Jurkat, Clone E6-1 (cell line): ENCODE data around the gene RXFP2.

Source experiments
- DNase-seq: peaks from one replicate; pipeline ENCODE4 v3.0.0-alpha.2; 2011; ENCODE audit warnings: low read depth, low spot score
- H3K4me3 ChIP-seq: 2 replicates; pipeline ENCODE4 v1.5.1; 2011; ENCODE audit warnings: mild to moderate bottlenecking, low read length, control low read depth, moderate library complexity

Gene RXFP2

GRCh38 chr13:31764556-31764955 lies 25.2 kb downstream of the RXFP2 start:
- DNase-seq = no peak
- H3K4me3 ChIP-seq = no peak overlapping the region

GRCh38 chr13:31765138-31765785 lies 25.9 kb downstream of the RXFP2 start:
- no peak overlapping the region for H3K4me3 ChIP-seq
- DNase-seq = no peak

GRCh38 chr13:31767175-31767900 lies 28.0 kb downstream of the RXFP2 start:
- DNase-seq = no peak
- H3K4me3 ChIP-seq = no peak overlapping the region

- no peak for DNase-seq
- H3K4me3 ChIP-seq = no peak overlapping the region
Observed at GRCh38 chr13:31768351-31768750, 29.0 kb downstream of the RXFP2 start.

GRCh38 chr13:31769575-31769974 lies 30.2 kb downstream of the RXFP2 start:
- no peak for DNase-seq
- no peak overlapping the region for H3K4me3 ChIP-seq

- no peak overlapping the region for H3K4me3 ChIP-seq
- DNase-seq = no peak
Observed at GRCh38 chr13:31772231-31772630, 32.9 kb downstream of the RXFP2 start.

- H3K4me3 ChIP-seq = no peak overlapping the region
- DNase-seq = no peak
Observed at GRCh38 chr13:31773538-31773937, 34.2 kb downstream of the RXFP2 start.

GRCh38 chr13:31774186-31774750 lies 34.9 kb downstream of the RXFP2 start:
- H3K4me3 ChIP-seq = no peak overlapping the region
- DNase-seq = no peak

GRCh38 chr13:31775148-31775547 lies 35.8 kb downstream of the RXFP2 start:
- no peak for DNase-seq
- H3K4me3 ChIP-seq = no peak overlapping the region

GRCh38 chr13:31775686-31776085 lies 36.4 kb downstream of the RXFP2 start:
- no peak overlapping the region for H3K4me3 ChIP-seq
- DNase-seq = no peak

GRCh38 chr13:31781064-31781463 lies 41.7 kb downstream of the RXFP2 start:
- no peak overlapping the region for H3K4me3 ChIP-seq
- no peak for DNase-seq

- no peak for DNase-seq
Observed at GRCh38 chr13:31786011-31786410, 46.7 kb downstream of the RXFP2 start.

GRCh38 chr13:31790992-31791391 lies 51.7 kb downstream of the RXFP2 start:
- DNase-seq = no peak
- H3K4me3 ChIP-seq = no peak overlapping the region

More at GRCh38 chr13:31786011-31786410, 46.7 kb downstream of the RXFP2 start:
- no peak overlapping the region for H3K4me3 ChIP-seq

GRCh38 chr13:31793246-31793645 lies 53.9 kb downstream of the RXFP2 start:
- no peak for DNase-seq
- H3K4me3 ChIP-seq = no peak overlapping the region

GRCh38 chr13:31794452-31794851 lies 55.1 kb downstream of the RXFP2 start:
- H3K4me3 ChIP-seq = no peak overlapping the region
- no peak for DNase-seq

- DNase-seq = no peak
- H3K4me3 ChIP-seq = no peak overlapping the region
Observed at GRCh38 chr13:31797154-31797775, 57.9 kb downstream of the RXFP2 start.

GRCh38 chr13:31798189-31798588 lies 58.9 kb downstream of the RXFP2 start:
- H3K4me3 ChIP-seq = no peak overlapping the region
- DNase-seq = no peak

GRCh38 chr13:31801088-31801487 lies 61.8 kb downstream of the RXFP2 start:
- DNase-seq = no peak
- H3K4me3 ChIP-seq = no peak overlapping the region

- DNase-seq = no peak
- H3K4me3 ChIP-seq = no peak overlapping the region
Observed at GRCh38 chr13:31803311-31803710, 64.0 kb downstream of the RXFP2 start.

GRCh38 chr13:31805841-31806240 lies 66.5 kb downstream of the RXFP2 start:
- H3K4me3 ChIP-seq = no peak overlapping the region
- no peak for DNase-seq
